ENCODE data around the gene CDC42BPG. TPM values are rescaled to one million over a fixed set of nuclear protein-coding genes. Genes with fewer than 3 reads are reported as not detected.

Gene CDC42BPG
- total RNA-seq, 2 experiments from 2014 or later = 0.42 to 1.3 TPM

GRCh38 chr11:64877390-64878222 lies 33.2 kb upstream of the CDC42BPG start:
- H3K9me3 Mint-ChIP-seq = no peaks in the 10 kb centered on the region
- H3K4me3 Mint-ChIP-seq = peak overlapping the region; percentile 93
- ChIA-PET CTCF (interaction anchor here (1.2 to 29.3 kb wide), 4 partner anchors 8 to 115 kb away, joined by 3 to 732 read pairs (median 7); partner anchors contain the start of gene CDC42BPG), POLR2A (interaction anchor here (1.0 to 1.3 kb wide), 2 partner anchors 11 to 13 kb away, joined by 4 read pairs; no protein-coding TSS in a partner anchor)
- peaks cover 47% of the 10 kb centered on the region for H3K36me3 Mint-ChIP-seq (ENCODE audit: low read depth)
- peak overlapping the region; percentile 82 for H3K27ac Mint-ChIP-seq
- no peaks in the 10 kb centered on the region for H3K27me3 Mint-ChIP-seq
- peaks cover 67% of the 10 kb centered on the region for H3K4me1 Mint-ChIP-seq
- DNase-seq = no peak

- peak overlapping the region; percentile 93 for H3K4me3 Mint-ChIP-seq
- H3K4me1 Mint-ChIP-seq = peaks cover 70% of the 10 kb centered on the region
- H3K36me3 Mint-ChIP-seq (ENCODE audit: low read depth) = peaks cover 51% of the 10 kb centered on the region
- H3K9me3 Mint-ChIP-seq = no peaks in the 10 kb centered on the region
- ChIA-PET POLR2A (interaction anchor here (1.1 kb wide), 1 partner anchor 17 kb away, joined by 3 read pairs; no protein-coding TSS in a partner anchor), CTCF (interaction anchor here (1.2 to 29.3 kb wide), 4 partner anchors 9 to 114 kb away, joined by 3 to 732 read pairs (median 7); partner anchors contain the start of gene CDC42BPG)
- peak overlapping the region; percentile 82 for H3K27ac Mint-ChIP-seq
- no peak for DNase-seq
- H3K27me3 Mint-ChIP-seq = no peaks in the 10 kb centered on the region
Observed at GRCh38 chr11:64876835-64877341, 32.4 kb upstream of the CDC42BPG start.

GRCh38 chr11:64876229-64876750 lies 31.8 kb upstream of the CDC42BPG start:
- H3K4me1 Mint-ChIP-seq = peaks cover 72% of the 10 kb centered on the region
- POLR2A ChIA-PET = interaction anchor here (1.1 kb wide), 1 partner anchor 16 kb away, joined by 3 read pairs; no protein-coding TSS in a partner anchor
- peaks cover 55% of the 10 kb centered on the region for H3K36me3 Mint-ChIP-seq (ENCODE audit: low read depth)
- DNase-seq = no peak
- no peaks in the 10 kb centered on the region for H3K27me3 Mint-ChIP-seq
- H3K9me3 Mint-ChIP-seq = no peaks in the 10 kb centered on the region
- CTCF ChIA-PET = interaction anchor here (1.1 to 29.3 kb wide), 5 partner anchors 9 to 215 kb away, joined by 3 to 732 read pairs (median 5); partner anchors contain the start of gene CDC42BPG
- peak overlapping the region; percentile 93 for H3K4me3 Mint-ChIP-seq
- H3K27ac Mint-ChIP-seq = peak overlapping the region; percentile 68

GRCh38 chr11:64875369-64876228 lies 31.1 kb upstream of the CDC42BPG start:
- Mint-ChIP-seq H3K27me3 (no peaks in the 10 kb centered on the region), H3K4me1 (peaks cover 70% of the 10 kb centered on the region), H3K27ac (peak overlapping the region; percentile 68), H3K9me3 (no peaks in the 10 kb centered on the region), H3K4me3 (peak overlapping the region; percentile 93), H3K36me3 (ENCODE audit: low read depth) (peaks cover 56% of the 10 kb centered on the region)
- ChIA-PET CTCF (interaction anchor here (1.1 to 29.3 kb wide), 7 partner anchors 10 to 216 kb away, joined by 3 to 732 read pairs (median 5); partner anchors contain the start of gene CDC42BPG), POLR2A (interaction anchor here (0.5 to 1.1 kb wide), 3 partner anchors 15 to 20 kb away, joined by 3 read pairs; no protein-coding TSS in a partner anchor)
- no peak for DNase-seq

- Mint-ChIP-seq H3K4me1 (peaks cover 69% of the 10 kb centered on the region), H3K9me3 (no peaks in the 10 kb centered on the region), H3K36me3 (ENCODE audit: low read depth) (peaks cover 59% of the 10 kb centered on the region), H3K4me3 (peak overlapping the region; percentile 93), H3K27me3 (no peaks in the 10 kb centered on the region), H3K27ac (peak overlapping the region; percentile 76)
- POLR2A ChIA-PET = interaction anchor here (0.5 kb wide), 1 partner anchor 15 kb away, joined by 3 read pairs; no protein-coding TSS in a partner anchor
- CTCF ChIA-PET = interaction anchor here (1.5 to 29.3 kb wide), 4 partner anchors 12 to 29 kb away, joined by 4 to 732 read pairs (median 10); partner anchors contain the start of gene CDC42BPG
- DNase-seq = no peak
Observed at GRCh38 chr11:64874308-64875240, 30.1 kb upstream of the CDC42BPG start.

- POLR2A ChIA-PET = interaction anchor here (0.7 kb wide), 1 partner anchor 13 kb away, joined by 5 read pairs; no protein-coding TSS in a partner anchor
- CTCF ChIA-PET = interaction anchor here (0.7 to 29.3 kb wide), 7 partner anchors 12 to 625 kb away, joined by 3 to 732 read pairs (median 4); partner anchors contain the start of gene CDC42BPG
- H3K27ac Mint-ChIP-seq = peak overlapping the region; percentile 73
- no peaks in the 10 kb centered on the region for H3K27me3 Mint-ChIP-seq
- H3K4me1 Mint-ChIP-seq = peaks cover 75% of the 10 kb centered on the region
- peak overlapping the region; percentile 18 for H3K4me3 Mint-ChIP-seq
- H3K36me3 Mint-ChIP-seq (ENCODE audit: low read depth) = peaks cover 72% of the 10 kb centered on the region
- no peaks in the 10 kb centered on the region for H3K9me3 Mint-ChIP-seq
- no peak for DNase-seq
Observed at GRCh38 chr11:64872790-64873488, 28.5 kb upstream of the CDC42BPG start.

GRCh38 chr11:64871492-64871891 lies 27.0 kb upstream of the CDC42BPG start:
- H3K36me3 Mint-ChIP-seq (ENCODE audit: low read depth) = peaks cover 67% of the 10 kb centered on the region
- H3K9me3 Mint-ChIP-seq = no peaks in the 10 kb centered on the region

GRCh38 chr11:64870893-64871466 lies 26.5 kb upstream of the CDC42BPG start:
- Mint-ChIP-seq H3K4me1 (peaks cover 86% of the 10 kb centered on the region), H3K36me3 (ENCODE audit: low read depth) (peaks cover 67% of the 10 kb centered on the region), H3K9me3 (no peaks in the 10 kb centered on the region), H3K4me3 (peak overlapping the region; percentile 62), H3K27me3 (no peaks in the 10 kb centered on the region), H3K27ac (peak overlapping the region; percentile 80)
- ChIA-PET POLR2A (no interaction called here), CTCF (interaction anchor here (2.7 to 32.1 kb wide), 3 partner anchors 12 to 22 kb away, joined by 10 to 732 read pairs (median 232); partner anchors contain the start of genes CDC42BPG and EHD1)
- no peak for DNase-seq

More at GRCh38 chr11:64871492-64871891, 27.0 kb upstream of the CDC42BPG start:
- DNase-seq = no peak
- Mint-ChIP-seq H3K27me3 (no peaks in the 10 kb centered on the region), H3K4me1 (peaks cover 84% of the 10 kb centered on the region), H3K4me3 (peak overlapping the region; percentile 62), H3K27ac (peak overlapping the region; percentile 80)
- ChIA-PET POLR2A (no interaction called here), CTCF (interaction anchor here (3.8 to 29.3 kb wide), 2 partner anchors 17 kb away, joined by 14 to 732 read pairs; partner anchors contain the start of gene CDC42BPG)

GRCh38 chr11:64870176-64870892 lies 25.9 kb upstream of the CDC42BPG start:
- no peak for DNase-seq
- POLR2A ChIA-PET = interaction anchor here (0.6 kb wide), 2 partner anchors 108 to 163 kb away, joined by 3 to 5 read pairs; no protein-coding TSS in a partner anchor
- H3K36me3 Mint-ChIP-seq (ENCODE audit: low read depth) = peaks cover 67% of the 10 kb centered on the region

More at GRCh38 chr11:64870176-64870892, 25.9 kb upstream of the CDC42BPG start:
- H3K4me3 Mint-ChIP-seq = peak overlapping the region; percentile 52
- H3K4me1 Mint-ChIP-seq = peaks cover 86% of the 10 kb centered on the region
- peak overlapping the region; percentile 83 for H3K27ac Mint-ChIP-seq
- H3K9me3 Mint-ChIP-seq = no peaks in the 10 kb centered on the region
- CTCF ChIA-PET = interaction anchor here (1.5 to 32.1 kb wide), 5 partner anchors 11 to 143 kb away, joined by 3 to 732 read pairs (median 10); partner anchors contain the start of genes ARL2, BATF2, CDC42BPG and EHD1
- no peaks in the 10 kb centered on the region for H3K27me3 Mint-ChIP-seq
